HG03064 (cell line): ENCODE measurements around the gene TPD52L2.
"Not testable (repeated sequence)": the region's sequence is repeated elsewhere in the genome, so short reads cannot be mapped to it uniquely, and the experiment has no call there.

Source experiments
- ATAC-seq: cut with Tn5 transposase; IDR thresholded peaks from one replicate; pipeline ENCODE4 v1.9.1; 2021; ENCODE audit warnings: low read depth; ENCODE audit not compliant: unreplicated experiment

Gene TPD52L2

DNA sequence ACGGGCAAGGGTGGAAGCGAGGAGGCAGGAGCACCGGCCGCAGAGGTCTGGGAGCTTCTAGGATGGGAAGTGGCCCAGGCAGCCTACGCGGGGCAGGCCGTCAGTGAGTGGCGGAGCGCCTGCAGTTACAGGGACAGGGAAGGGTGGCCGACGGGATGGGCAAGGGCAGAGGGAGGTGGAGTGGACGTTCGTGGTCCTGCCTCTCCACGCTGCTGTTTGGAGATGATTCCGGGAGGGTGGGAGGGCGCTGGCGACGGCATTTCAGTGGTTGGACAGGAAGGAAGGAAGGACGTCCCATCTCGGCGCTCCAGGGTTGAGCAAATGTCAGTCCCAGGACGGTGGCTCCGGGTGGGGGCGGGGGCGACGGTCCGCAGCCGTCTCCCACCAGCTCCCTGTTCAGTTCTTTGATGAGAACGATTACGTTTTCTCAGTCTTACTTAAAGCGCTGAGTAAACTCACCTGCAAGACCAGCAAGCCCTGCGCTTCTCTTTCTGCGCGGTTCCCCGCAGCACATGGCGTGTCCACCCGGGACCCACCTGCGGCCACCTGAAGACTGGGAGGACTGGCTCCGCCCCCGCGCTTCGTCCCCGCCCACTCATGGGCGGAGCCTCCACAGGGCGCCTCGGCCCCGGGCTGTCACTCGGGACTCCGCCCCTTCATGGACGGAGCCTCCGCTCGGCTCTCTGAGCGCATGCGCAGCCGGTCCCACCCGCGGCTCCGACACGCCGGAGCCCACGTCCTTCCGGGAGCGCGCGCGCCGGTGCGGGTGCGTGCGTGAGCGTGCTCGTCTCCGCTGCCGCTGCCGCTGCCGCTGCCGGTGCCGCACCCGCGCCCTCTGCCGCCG is 29.5 kb downstream of the TPD52L2 start, which contains the start of gene DNAJC5:
DNAJC5 (plus strand) TSS at position 769 of the 844 bp plus-strand sequence. CDS start 33,220 bp downstream, outside the sequence.
- ATAC-seq: peak; percentile 70

DNA sequence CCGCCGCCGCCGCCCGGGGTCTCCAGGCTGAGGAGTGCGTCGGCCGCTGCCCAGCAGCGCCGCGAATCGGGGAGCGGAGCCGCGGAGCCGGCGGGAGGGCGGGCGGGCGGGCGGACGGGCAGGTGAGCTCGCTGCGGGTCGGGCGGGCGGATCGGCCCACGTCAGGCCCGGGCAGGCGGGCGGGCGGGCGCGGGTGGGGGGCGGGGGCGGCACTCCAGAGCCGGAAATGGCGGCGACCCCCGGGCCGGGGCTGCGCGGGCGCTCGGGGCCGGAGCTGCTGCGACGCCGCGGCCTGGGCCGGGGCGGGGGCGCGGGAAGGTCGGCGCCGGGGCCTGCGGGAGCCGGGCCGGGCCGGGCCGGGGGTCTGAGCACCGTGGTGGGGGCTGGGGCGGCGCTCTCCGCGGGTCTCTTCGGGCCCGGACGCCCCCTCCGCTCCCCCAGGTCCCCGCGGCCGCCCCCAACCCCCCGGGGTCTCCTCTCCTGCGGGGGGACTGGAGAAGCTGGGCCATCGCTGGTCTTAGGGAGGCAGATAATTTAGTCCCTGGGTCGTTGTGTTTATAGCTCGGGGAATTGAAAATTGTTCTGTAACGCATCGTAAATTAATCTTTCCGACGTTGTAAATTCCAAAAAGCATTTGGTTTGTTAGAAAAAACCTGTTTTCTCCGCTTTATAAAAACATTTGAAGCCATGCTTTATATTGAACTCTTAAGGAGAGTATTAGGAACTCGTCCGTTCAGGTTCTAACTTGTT is 30.3 kb downstream of the TPD52L2 start:
- ATAC-seq: peak; percentile 15

DNA sequence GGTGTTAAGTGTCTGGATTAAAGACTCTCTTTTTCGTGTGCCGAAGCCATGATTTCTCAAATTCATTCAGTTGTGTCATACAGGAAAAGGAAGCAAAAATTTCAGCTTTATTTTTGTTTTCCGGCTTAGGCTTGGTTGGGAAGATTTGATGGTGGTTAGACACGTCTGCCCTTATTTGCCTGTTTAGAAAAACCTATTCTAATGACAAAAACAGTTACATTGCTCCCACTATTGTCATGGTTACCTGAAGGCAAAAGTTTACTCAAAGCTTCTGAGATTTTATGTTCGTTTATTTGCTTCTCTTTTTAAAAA is 30.8 kb downstream of the TPD52L2 start:
- no peak for ATAC-seq

DNA sequence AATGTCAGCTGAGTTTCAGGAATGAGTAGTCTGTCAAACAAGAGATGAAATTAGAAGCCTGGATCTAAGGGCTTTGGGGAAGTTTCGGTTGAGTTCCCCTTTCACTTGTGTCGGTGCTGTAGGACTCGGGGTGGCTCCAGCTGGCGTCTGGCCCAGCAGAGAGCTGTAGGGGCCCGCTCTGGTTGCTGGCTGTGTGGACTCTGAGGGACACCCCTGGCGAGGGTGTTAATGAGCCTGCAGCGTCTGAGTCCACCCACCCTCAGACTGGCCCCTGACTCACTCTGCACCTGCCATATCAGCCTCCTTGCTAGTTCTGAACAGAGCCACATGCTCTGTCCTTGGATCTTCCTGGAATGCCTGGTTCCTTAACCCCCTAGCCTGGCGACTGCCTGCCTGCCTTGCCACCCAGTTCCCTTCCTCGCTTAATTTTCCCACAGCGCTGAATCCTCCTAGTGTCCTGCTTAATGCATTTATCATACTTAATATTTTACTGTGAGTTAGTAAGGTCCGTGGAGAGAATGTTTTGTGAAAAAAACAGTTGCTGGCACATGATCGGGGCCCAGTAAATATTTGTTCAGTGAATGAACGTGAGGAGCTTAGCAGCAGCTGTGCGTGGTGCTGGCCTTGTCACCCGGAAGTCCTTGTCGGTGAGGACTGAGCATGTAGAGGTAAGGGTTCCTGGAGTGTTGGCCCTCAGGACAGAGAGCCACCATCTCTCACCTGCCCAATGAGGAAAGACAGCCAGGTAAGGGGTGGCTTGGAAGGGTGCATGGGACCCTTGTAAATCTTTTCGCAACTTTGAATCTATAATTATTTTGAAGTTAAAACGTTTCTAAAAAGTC is 31.4 kb downstream of the TPD52L2 start:
- no peak for ATAC-seq

DNA sequence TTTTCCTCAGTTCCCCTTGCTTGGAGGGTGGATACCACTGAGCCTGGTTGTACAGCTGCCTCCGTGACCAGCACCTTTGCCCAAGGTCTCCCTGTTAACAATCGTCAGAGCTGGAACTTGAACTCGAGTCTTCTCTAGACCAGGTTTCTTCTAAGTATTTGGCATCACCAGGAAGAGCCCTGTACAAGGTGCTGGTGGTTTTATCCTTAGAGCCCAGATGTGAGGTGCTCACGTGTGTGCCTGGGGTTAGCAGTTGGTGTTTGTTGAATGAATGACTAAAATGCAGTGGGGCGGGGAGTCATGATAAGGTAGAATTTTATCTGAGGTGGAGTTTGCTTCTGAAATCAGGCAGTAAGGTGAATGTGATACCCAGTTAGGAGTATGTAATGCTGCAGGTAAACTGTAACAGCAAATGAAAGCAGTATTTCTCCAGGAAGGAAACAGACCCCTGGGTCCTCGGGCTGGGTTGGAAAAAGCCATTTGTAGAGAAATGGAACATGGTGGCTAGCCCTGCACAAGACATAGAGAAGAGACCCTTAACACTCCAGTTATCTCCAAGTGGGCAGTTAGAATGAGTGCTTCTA is 33.0 kb downstream of the TPD52L2 start:
- ATAC-seq: no peak

DNA sequence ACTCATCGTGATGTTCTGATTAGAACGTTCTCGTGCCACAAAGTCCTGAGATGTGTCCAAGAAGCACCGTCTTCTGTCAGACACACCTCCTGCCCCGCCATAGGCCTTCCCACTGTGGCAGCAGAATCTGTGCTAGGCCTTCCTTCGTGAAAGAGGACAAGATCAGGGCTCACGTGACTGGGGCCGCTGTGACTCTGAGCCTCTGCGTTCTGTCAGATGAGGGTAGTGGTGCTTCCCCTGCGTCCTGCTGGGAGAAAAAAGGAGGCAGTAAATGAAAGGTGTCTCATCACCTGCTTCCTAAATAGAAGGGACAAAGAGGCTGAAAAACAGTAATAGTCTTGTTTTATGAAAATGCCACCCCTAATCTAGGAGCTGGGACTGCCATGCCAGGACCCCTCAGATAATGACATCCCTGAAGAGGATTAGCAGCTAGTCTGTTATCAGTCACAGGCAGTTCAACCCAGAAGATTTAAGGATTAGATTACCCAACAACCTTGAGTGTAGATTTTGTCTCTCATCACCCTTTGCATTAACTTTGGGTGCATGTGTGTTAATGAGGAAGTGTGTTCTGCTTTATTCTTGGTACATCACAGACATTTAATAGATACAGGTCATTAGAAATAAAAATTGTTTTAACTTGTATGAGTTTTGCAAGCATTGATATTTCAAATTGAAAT is 34.0 kb downstream of the TPD52L2 start:
- no peak for ATAC-seq

DNA sequence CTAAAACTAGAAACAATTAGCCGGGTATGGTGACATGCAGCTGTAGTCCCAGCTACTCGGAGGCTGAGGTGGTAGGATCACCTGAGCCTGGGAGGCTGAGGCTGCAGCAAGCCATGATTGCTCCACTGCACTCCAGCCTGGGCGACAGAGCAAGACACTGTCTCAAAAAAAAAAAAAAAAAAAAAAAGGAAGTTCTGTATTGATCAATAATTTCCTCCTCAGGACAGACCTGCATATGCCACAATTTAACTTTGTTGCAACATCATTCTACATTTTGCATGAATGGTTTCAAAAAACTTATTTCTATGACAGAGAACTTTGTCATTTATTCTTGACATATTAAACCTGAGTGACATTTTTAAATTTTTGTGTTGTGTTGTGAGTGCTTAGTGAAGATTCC is 35.3 kb downstream of the TPD52L2 start:
- no peak for ATAC-seq

DNA sequence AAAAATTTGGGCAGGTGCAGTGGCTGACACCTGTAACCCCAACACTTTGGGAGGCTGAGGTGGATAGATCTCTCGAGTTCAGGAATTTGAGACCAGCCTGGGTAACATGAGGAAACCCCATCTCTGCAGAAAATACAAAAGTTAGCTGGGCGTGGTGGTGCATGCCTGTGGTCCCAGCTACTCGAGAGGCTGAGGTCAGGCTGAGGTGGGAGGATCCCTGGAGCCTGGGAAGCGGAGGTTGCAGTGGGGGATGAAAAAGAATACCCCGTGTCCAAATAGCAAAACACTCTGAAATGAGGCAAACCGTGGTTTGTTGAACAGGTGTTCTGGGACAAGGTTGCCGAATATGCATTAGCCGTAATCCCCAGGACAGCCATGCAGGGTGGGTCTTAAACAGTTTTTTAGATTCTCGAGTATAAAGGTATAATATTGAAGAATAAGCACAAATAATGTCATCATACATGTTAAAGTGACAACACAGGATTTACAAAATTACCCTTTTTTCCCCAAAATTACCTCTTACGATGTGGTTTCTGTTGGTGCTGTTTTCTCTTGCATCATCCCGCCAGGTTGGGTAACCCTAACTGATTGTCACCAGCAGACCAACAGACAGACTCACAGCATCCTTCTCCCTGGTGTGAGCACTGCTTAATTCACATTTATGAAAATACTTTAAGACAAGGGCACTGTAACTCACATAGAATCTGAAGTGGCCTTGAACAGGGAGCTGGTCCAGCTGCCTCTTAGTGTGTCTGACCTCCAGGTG is 38.9 kb downstream of the TPD52L2 start:
- no peak for ATAC-seq

DNA sequence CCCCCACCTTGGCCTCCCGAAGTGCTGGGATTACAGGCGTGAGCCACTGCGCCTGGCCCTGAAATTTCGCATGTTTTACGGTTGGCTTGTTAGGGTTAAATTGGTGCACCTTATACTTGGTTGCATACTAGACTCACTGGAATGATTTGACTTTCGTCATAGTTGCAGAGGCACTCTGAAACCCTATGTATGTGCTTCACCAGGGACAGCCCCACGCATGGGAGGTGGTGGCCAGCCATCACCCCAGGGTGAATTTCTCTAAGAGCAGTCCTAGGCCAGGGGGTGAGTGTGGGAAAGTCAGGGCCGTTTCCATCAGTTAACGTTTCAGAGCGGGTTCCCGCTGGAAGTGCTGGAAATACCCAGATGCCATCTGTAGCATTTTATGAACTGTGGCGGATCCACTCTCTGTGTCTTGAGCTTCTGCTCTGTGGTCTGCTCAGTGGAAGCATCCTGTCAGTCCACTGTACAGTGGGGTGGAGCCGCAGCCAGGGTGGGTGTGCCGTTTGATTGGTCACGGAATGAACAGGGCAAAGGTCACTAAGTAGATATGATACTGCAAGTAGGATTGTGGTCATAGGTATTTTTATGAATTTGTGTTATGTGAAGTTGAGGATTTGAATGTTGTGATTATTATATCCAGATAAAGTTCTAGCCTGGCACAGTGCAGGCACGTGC is 43.1 kb downstream of the TPD52L2 start:
- no peak for ATAC-seq

DNA sequence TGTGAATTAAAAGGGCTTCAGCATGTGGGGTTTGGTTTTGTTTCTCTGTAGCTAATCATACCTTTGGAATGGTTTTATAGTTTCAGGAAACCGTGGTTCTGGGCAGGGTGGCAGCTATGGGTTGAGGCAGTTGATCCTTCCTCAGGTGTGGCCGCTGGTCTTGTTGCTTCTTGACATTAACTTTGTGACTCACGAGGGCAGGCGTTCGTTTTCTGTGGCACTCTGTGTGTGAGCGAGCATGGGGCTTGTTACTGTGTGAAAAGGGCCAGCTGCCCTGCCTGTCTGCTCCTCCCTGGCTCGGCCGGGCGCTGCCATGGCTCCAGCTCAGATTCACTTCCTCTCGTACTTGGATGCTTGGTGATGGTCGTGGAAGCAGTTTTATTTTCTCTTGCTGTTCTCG is 46.1 kb downstream of the TPD52L2 start:
- no peak for ATAC-seq

DNA sequence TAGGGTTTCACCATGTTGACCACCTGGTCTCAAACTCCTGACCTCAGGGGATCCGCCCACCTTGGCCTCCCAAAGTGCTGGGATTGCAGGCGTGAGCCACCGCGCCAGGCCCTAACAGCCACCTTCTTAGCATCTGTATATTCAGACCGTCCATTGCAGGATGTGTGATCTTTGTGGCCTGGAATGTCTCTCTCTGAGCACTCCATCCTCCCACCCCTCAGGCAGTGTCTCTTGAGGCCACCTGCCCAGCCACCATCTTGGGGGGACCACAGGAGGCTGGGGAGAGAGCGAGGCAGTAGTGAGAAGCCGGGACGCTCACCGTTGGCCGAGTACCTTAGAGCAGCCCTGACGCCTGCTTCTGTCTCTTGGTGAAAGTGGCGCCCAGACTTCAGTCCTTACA is 48.7 kb downstream of the TPD52L2 start:
- no peak for ATAC-seq

DNA sequence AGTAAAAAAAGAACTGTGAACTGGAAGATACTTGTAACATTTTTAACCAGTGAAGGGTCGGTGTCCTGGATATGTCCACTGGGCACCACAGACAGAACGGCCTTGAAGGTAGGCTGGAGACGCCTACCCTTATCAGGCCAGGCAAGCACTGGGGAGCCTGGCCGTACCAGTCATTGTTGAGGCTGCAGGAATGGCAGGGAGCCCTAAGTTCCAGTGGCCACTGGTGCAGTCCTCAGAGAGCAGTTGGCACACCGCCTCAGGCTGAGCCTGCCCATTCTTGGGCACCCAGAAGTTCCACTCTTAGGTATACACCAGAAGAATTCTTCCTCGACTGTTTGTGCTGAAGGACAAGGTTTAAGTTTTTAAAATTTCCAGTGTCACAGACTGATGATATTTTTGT is 50.4 kb downstream of the TPD52L2 start:
- no peak for ATAC-seq

DNA sequence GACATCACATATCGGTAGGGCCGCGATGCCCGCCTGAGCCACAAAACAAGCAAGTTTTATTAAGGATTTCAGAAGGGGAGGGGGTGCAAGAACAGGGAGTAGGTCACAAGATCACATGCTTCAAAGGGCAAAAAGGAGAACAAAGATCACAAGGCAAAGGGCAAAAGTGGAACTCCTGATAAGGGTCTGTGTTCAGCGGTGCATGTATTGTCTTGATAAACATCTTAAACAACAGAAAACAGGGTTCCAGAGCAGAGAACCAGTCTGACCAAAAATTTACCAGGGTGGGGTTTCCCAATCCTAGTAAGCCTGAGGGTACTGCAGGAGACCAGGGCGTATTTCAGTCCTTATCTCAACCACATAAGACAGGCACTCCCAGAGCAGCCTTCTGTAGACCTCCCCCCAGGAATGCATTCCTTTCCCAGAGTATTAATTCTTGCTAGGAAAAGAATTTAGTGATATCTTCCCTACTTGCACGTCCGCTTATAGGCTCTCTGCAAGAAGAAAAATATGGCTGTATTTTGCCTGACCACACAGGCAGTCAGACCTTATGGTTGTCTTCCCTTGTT is 51.4 kb downstream of the TPD52L2 start:
- ATAC-seq: not testable (repeated sequence)

DNA sequence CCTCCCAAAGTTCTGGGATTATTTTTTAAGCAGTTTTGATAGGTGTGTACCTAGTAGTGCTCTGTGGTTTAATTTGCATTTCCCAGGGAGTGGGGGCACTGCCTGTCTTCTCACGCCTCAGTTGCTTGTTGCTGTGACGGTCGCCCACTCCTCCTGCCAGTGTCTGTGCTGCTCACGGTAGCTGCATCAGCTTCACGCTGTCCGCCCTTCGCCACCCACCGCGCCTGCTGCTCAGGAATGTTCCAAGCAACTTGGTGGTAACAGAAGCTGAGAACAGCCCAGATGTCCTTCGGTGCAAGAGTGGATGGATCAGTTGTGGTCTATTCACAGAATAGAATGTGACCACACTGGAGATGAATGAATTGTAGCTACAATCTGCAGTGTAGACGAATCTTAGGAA is 52.7 kb downstream of the TPD52L2 start:
- no peak for ATAC-seq

DNA sequence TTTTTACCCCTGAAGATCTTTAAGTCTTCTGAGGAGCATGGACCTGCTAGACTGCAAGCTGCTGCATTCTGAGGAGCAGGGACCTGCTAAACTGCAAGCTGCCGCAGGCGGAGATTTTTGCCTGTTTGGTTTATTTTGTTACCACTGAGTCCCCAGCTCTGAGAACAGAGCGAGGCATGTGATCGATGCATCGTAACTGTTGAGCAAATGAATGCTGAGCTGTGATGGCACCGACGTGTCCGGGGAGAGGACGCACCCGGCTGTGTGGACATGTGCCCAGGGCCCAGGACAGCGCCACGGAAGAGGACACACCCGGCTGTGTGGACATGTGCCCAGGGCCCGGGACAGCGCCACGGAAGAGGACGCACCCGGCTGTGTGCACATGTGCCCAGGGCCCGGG is 54.1 kb downstream of the TPD52L2 start:
- ATAC-seq: no peak

DNA sequence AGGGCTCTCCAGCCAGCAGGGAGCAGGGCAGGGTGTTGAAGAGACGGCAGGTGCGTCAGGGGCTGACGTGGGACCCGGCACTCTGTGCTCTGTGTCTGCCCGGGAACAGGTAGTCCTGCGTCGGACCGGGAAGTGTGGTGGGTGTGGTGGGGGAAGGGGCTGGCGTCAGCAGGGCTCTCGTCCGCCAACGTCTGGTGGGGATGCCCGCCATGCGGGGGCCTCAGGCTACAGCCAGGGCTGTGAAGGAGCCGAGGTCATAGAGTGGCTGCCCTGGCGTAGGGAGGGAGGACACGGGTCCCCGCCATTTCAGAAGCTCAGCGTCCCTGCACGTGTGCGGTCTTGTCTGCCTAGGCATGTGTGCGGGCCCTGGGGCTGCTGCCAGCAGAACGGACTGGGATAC is 55.2 kb downstream of the TPD52L2 start:
- no peak for ATAC-seq

DNA sequence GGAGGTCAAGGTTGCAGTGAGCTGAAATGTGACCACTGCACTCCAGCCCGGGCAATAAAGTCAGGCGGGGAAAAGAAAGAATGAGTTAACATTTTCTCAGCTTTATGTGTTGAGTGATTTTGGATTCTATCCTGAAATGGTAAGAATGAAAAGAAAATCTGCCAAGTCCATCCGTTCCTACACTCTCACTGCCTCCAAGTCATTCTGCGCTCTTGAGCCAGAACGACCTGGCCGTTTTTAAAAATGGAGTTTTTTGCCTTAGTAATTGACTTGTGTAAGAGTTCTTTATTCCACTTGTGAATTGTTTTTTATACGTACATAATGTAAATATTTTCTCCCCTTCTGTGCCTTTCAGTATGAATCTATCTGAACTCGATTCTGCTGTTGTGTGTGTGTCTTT is 58.6 kb downstream of the TPD52L2 start:
- no peak for ATAC-seq

DNA sequence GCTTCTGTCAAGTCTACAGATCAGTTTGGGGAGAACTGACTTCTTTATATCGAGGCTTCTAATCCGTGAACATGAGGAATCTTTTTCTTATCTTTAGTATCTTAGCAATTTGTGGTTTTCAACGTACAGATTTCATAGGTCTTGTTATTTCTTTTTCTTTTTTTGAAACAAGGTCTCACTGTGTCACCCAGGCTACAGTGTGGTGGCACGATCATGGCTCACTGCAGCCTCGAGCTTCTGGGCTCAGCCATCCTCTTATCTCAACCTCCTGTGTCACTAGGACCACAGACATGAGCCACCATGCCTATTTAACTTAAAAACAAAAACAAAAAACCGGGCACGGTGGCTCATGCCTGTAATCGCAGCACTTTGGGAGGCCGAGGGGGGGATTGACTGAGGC is 59.2 kb downstream of the TPD52L2 start:
- ATAC-seq: no peak

DNA sequence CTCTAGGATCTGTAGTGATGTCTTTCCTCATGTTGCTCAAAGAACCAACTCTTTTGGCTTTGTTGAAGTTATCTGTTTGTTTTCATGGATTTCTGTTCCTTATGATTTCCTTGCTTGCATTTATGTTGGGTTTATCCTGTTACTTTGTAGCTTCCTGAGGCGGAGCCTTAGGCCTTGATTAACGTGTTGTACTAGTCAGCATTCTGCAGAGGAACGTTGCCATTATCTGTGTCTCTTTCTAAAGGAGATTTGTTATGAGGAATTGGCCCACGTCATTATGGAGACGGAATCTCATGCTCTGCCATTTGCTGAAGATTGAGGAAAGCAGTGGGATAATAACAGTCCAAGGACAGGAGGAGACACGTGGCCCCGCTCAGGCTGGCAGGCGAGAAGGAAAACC is 61.2 kb downstream of the TPD52L2 start:
- no peak for ATAC-seq
